GM12872 (cell line): ENCODE results near the gene BAIAP3.

Experiments used
- TF ChIP-seq, protein P1 (sequence below): IDR thresholded peaks from 3 replicates; pipeline ENCODE4 v1.5.1; 2011; ENCODE audit warnings: low read depth, mild to moderate bottlenecking, low read length, moderate library complexity; ENCODE audit not compliant: insufficient read depth

Gene BAIAP3

GRCh38 chr16:1336619-1337018 is 3.2 kb downstream of the BAIAP3 start:
- TF ChIP-seq, protein P1, sequence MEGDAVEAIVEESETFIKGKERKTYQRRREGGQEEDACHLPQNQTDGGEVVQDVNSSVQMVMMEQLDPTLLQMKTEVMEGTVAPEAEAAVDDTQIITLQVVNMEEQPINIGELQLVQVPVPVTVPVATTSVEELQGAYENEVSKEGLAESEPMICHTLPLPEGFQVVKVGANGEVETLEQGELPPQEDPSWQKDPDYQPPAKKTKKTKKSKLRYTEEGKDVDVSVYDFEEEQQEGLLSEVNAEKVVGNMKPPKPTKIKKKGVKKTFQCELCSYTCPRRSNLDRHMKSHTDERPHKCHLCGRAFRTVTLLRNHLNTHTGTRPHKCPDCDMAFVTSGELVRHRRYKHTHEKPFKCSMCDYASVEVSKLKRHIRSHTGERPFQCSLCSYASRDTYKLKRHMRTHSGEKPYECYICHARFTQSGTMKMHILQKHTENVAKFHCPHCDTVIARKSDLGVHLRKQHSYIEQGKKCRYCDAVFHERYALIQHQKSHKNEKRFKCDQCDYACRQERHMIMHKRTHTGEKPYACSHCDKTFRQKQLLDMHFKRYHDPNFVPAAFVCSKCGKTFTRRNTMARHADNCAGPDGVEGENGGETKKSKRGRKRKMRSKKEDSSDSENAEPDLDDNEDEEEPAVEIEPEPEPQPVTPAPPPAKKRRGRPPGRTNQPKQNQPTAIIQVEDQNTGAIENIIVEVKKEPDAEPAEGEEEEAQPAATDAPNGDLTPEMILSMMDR: no peak

DNA sequence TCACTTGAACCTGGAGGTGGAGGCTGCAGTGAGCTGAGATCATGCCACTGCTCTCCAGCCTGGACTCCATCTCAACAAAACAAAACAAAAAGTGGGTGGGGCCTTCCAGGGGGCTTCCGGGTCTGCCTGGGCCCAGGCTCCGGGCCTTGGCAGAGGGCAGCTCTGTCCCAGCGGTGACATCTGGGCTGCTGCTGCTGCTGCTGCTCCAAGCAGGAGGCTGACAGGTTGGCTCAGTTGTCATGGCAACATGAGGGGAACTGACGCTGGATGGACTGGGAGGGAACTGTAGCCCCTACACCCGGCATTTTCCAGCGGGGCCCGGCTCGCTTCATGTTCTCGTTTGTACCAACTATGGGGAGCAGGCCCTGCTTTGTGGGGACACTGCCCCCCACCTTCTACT is 4.0 kb downstream of the BAIAP3 start:
- TF ChIP-seq, protein P1: no peak

- TF ChIP-seq, protein P1: peak; percentile 69
These were observed 4.8 kb downstream of the BAIAP3 start for GRCh38 chr16:1338119-1338730.

DNA sequence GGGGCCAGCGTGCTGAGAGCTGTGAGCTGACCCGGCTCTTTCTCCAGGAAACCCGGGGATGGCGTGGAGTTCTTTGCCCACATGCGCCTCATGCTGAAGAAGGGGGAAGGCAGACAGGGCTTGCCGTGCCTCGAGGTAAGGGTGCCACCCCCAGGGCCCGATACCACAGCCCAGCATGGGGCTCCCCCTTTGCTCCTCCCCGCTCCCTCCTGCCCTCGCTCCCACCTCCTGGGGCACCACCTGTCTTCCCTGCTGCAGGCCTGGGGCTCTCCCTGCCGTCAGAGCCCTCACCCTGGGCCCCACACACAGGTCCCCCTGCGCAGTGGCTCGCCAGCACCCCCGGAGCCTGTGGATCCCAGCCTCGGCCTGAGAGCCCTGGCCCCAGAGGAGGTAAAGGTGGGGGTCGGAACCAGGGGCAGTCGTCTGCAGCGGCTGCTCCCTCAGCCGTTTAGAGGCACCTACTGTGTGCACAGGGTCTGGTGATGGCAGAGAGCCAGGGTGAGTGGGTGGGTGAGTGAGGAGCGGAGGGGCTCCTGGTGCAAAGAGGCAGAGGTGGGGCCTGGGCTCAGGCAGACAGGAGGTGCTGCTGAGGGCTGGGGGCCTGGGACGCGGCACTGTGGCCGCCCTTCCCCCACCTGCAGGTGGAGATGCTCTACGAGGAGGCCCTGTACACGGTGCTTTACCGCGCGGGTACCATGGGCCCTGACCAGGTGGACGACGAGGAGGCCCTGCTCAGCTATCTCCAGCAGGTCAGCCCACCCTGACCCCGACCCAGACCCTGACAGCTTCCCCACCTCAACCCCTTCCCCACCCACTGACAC is 5.6 kb downstream of the BAIAP3 start:
- TF ChIP-seq, protein P1: no peak

- TF ChIP-seq, protein P1: no peak
These were observed 7.5 kb downstream of the BAIAP3 start for GRCh38 chr16:1340730-1341494.

DNA sequence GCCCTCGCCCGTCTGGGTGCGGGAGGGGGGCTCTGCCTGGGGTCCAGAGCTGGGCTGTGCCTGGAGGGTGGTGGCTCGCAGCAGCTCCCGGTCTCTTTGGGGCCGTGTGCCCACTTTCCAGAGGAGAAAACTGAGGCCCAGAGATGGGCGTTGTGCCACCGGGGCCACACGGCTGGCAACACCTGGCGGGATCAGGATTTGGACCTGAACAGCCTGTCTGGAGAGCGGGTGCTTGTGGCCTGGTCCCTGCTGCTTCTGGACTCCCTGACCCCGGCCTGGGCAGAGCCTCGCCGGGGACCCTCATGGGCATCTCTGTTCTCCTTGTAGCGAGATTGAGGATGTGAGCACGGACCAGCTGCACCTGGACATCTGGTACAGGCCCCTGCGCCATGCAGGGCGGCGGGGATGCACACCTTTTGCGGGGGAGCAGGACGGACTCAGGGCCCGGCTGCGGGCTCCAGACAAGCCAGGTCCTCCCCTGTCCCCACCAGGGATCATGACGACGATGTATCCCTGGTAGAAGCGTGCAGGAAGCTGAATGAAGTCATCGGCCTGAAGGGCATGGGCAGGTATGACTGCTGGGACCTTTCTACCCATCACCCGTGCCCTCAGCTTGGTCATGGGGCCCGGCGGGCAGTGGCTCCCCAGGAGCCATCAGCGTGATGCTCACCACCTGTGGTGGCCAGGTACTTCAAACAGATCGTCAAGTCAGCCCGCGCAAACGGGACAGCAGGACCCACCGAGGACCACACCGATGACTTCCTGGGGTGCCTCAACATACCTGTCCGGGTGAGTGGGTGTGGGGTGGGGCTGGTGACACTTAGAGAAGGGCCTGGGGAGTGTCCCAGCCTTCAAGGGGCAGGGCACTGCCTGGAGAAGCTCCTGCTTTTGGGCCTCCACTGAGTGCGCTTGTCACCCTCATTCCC is 8.3 kb downstream of the BAIAP3 start:
- TF ChIP-seq, protein P1: no peak
